Left forelimb (tissue), 1 donor: ENCODE results near the gene ZEB2.

Experiments
- DNase-seq: peaks from one replicate; pipeline ENCODE4 v3.0.0-alpha.2; 2018; ENCODE audit warnings: low spot score

ZEB2 gene

GRCh38 chr2:144519934-144520731, at the start of gene ZEB2:
Gene ZEB2 (minus strand): TSS chr2:144520119. CDS start chr2:144517350, 2,769 bp downstream.
- DNase-seq, result peak; percentile 83

DNA sequence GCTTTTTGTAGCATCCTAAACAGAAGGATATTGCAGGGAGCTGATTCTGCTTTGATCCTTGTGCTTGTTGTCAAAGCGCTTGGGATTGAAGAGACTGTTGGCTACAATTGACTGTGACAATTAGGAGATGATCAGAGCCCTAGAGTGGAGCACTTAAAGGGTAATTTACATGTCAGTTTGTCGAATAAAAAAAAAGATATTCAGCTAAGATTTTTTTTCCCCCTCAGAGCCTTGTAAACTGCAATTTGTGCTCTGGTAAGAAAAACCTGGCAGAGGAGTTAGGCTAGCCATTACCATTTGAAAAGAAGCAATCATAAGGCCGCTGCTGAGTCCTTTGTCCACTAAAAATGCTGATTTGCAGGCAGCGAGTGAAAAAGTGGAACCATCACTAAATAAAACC, 47.8 kb upstream of the ZEB2 start:
- DNase-seq, result no peak

GRCh38 chr2:144566448-144566847, 46.5 kb upstream of the ZEB2 start:
- DNase-seq, result no peak

GRCh38 chr2:144560251-144560650, 40.3 kb upstream of the ZEB2 start:
- DNase-seq, result no peak

- DNase-seq, result no peak
Observed at GRCh38 chr2:144559681-144560080, 39.8 kb upstream of the ZEB2 start.

DNA sequence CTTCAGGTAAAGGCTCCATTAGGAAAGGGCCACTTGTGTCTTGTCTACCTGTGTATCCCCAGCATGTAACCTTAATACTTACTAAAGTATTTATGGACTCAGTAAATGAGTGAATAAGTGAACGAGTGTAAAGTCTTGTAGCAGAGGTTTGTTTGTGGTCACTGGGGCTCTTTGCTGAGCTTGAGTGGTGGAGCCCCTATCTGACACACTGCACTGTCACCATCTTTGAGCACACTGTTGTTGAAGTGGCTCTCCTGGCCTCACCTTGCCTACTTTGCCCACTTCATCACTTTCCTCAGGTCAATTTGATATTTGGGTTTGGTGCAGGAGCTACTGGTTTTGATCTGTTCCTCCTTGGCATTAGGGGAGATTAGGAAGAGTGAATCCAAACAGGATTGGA, 39.3 kb upstream of the ZEB2 start:
- DNase-seq, result no peak

- no peak for DNase-seq
Observed at GRCh38 chr2:144554492-144555210, 34.7 kb upstream of the ZEB2 start.

- no peak for DNase-seq
Observed at GRCh38 chr2:144553379-144553778, 33.5 kb upstream of the ZEB2 start.

- no peak for DNase-seq
Observed at GRCh38 chr2:144552821-144553220, 32.9 kb upstream of the ZEB2 start.

DNA sequence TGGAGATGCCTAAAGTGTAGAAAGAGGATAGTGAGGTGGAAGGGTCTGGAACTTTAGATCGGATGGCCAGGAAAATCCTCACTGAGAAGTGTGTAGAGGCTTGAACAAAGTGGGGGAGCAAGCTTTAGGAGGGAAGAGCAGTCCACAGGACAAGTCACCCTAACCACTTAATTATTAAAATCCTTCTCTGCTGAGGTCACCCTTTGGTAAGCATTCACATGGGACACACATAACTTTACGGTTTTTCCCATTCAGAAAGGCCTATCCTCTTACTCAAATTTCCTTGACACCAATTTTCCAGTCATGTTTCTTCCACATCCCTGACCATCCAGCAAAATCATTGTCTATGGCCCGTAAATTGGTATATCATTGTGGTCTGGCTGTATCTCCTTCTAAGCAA, 31.0 kb upstream of the ZEB2 start:
- DNase-seq, result no peak

- DNase-seq, result no peak
Observed at GRCh38 chr2:144550084-144550483, 30.2 kb upstream of the ZEB2 start.

GRCh38 chr2:144548532-144549191, 28.7 kb upstream of the ZEB2 start:
- no peak for DNase-seq

DNA sequence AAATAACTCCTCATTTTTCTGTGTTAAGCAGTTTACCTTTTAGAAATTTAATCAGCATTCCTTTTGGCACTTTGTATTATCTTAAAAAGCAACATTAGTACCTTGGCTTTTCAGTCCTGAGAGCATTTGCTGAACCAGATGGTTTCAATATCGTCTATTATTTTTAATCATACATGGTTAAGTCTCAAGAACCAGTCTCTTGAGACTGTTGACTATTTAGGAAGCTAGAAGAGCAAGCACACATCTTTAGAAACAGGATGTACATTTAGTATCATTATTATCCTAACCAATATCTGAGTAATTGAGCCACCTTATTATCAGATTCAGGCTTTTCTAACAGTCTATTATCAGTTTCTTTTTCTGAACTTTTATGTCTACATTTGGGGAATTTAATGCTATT, 28.2 kb upstream of the ZEB2 start:
- no peak for DNase-seq

- no peak for DNase-seq
Observed at GRCh38 chr2:144547494-144547893, 27.6 kb upstream of the ZEB2 start.

DNA sequence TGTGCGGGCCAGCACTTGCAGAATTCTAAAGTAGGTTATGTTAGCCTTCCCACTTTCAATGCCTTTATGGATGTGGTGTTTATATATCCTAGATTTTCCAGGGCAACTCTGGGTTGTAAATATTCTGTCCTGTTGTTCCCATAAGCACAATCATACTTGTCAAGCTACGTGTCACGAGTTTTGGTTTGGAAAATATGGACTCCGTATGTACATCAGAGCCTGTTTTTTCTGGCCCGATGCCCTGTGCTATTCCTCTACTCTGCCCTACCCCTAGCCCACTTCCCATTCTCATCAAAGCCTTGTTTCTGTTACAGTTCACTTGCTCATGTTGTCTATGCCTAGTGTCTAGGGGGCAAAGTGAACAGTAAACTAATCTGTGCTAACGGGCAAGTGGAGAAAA, 27.0 kb upstream of the ZEB2 start:
- no peak for DNase-seq

DNA sequence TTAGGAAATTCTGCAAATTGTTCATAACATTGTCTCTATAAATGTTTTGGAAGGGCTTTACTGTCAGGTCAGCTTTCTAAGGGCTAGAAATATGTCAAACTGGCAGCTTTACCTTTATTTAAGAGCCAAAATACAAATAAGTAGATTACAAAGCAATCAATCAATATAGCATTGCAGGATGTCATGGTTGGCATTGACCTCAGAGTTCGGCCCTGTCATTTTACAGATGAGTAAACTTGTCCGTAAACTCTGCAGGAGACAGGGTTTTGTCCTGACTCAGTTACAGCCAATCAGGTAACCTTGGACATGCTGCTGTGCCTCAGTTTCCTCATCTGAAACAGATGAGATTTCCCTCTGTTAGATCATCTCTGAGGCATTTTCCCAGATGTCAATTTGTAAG, 25.9 kb upstream of the ZEB2 start:
- DNase-seq, result no peak

- DNase-seq, result no peak
Observed at GRCh38 chr2:144544053-144544452, 24.1 kb upstream of the ZEB2 start.

GRCh38 chr2:144541396-144541795, 21.5 kb upstream of the ZEB2 start:
- DNase-seq, result no peak

DNA sequence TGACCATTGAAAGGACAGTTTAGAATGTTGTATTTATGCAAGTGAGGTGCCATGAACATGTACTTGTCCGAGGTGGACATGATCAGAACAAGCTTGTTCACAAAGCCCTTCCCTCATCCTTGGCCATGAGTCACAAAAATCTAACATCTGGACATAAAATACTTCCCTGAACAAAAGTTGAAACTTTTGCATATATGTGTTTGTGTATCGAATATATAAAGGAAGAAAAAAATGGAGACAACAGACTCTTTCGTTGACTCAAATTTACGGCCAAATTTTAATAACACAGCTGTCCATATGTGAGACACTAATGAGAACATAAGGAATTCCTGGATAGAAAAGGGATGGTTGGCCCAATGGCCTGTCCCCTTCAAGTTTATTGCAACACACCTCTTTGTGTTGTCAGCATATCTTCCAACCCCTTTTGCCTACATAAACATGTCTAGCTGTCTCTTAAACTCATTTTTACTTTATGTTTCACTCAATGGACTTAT, 19.4 kb upstream of the ZEB2 start:
- no peak for DNase-seq

DNA sequence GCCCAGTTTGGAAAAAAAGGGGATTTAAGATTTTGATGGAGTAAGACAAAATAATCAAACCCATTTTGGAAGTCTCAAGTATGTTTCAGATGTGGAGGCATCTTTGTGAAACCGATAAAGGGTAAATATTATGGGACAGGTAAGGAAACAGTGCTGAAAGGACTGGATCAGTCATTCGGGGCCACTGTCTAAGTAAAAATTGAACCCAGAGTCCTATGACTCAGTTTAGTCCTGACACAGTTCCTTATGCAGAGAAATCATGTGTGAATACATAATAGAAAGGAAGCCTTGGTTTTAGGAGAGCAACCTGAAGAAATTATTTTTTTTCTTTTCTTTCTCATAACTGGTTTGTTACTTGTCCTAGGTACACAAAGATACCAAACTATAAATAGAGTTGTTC, 15.4 kb upstream of the ZEB2 start:
- DNase-seq, result no peak

GRCh38 chr2:144533221-144533620, 13.3 kb upstream of the ZEB2 start:
- DNase-seq, result no peak

GRCh38 chr2:144530596-144530995, 10.7 kb upstream of the ZEB2 start:
- no peak for DNase-seq

- no peak for DNase-seq
Observed at GRCh38 chr2:144529841-144530240, 9.9 kb upstream of the ZEB2 start.
